ENCODE results near the gene PTPRZ1. TPM values are rescaled to one million over a fixed set of nuclear protein-coding genes. Genes with fewer than 3 reads are reported as not detected.

The PTPRZ1 gene
- total and polyA plus RNA-seq, 10 of the 15 experiments (the other 5 are each of a cell fraction or from before 2014, with no cell fraction given), result 0.05 to 0.21 (median 0.11) TPM; not detected in 7

- TF ChIP-seq, protein P1, sequence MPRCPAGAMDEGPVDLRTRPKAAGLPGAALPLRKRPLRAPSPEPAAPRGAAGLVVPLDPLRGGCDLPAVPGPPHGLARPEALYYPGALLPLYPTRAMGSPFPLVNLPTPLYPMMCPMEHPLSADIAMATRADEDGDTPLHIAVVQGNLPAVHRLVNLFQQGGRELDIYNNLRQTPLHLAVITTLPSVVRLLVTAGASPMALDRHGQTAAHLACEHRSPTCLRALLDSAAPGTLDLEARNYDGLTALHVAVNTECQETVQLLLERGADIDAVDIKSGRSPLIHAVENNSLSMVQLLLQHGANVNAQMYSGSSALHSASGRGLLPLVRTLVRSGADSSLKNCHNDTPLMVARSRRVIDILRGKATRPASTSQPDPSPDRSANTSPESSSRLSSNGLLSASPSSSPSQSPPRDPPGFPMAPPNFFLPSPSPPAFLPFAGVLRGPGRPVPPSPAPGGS (IDR thresholded peaks at IDR 0.05; ENCODE audit: borderline replicate concordance, insufficient read depth, low read depth, low read length, poor library complexity, severe bottlenecking), result no peak
- TF ChIP-seq CREB1 (IDR thresholded peaks at IDR 0.05; ENCODE audit: low read depth) (no peak), ZBTB33 (IDR thresholded peaks at IDR 0.05) (no peak), FOXK2 (IDR thresholded peaks at IDR 0.05) (no peak), MYB (IDR thresholded peaks at IDR 0.05; ENCODE audit: borderline replicate concordance, low read depth, low read length) (no peak), CREM (IDR thresholded peaks at IDR 0.05; ENCODE audit: low read depth) (no peak)
These were observed 39.0 kb upstream of the PTPRZ1 start (continued) for GRCh38 chr7:121833991-121834390.

GRCh38 chr7:121837462-121837861, 35.5 kb upstream of the PTPRZ1 start:
- Histone ChIP-seq H3K4me1 (ENCODE audit: control insufficient read depth, insufficient read depth, low read length) (no peaks in the 10 kb centered on the region), H4K20me1 (ENCODE audit: control insufficient read depth, insufficient read depth) (no peaks in the 10 kb centered on the region), H3K4me3 (no peak overlapping the region), H3K4me2 (ENCODE audit: control insufficient read depth, insufficient read depth) (no peak overlapping the region), H3K27me3 (replicated peaks in 1 of 2; ENCODE audit: control insufficient read depth in 2 of 2, insufficient read depth in 2 of 2, low read length in 1 of 2) (no peaks in the 10 kb centered on the region), H3K9ac (ENCODE audit: control insufficient read depth, insufficient read depth, low read length) (no peak overlapping the region), H3K36me3 (ENCODE audit: control insufficient read depth in 2 of 2, insufficient read depth in 2 of 2, low read length in 1 of 2) (no peaks in the 10 kb centered on the region), H3K27ac (ENCODE audit: control insufficient read depth, insufficient read depth) (no peak overlapping the region), H3K9me3 (replicated peaks; ENCODE audit: control insufficient read depth, insufficient read depth, low read length) (no peaks in the 10 kb centered on the region), H3K79me2 (ENCODE audit: control insufficient read depth, insufficient read depth, low read length) (no peaks in the 10 kb centered on the region), H2AFZ (ENCODE audit: control insufficient read depth, low read depth, low read length) (no peak overlapping the region)
- in situ Hi-C loops (cut with MboI), result no loop called here
- TF ChIP-seq SPI1 (IDR thresholded peaks at IDR 0.05; ENCODE audit: borderline replicate concordance, insufficient read depth, low read depth, low read length), result no peak
- TF ChIP-seq, protein P2, sequence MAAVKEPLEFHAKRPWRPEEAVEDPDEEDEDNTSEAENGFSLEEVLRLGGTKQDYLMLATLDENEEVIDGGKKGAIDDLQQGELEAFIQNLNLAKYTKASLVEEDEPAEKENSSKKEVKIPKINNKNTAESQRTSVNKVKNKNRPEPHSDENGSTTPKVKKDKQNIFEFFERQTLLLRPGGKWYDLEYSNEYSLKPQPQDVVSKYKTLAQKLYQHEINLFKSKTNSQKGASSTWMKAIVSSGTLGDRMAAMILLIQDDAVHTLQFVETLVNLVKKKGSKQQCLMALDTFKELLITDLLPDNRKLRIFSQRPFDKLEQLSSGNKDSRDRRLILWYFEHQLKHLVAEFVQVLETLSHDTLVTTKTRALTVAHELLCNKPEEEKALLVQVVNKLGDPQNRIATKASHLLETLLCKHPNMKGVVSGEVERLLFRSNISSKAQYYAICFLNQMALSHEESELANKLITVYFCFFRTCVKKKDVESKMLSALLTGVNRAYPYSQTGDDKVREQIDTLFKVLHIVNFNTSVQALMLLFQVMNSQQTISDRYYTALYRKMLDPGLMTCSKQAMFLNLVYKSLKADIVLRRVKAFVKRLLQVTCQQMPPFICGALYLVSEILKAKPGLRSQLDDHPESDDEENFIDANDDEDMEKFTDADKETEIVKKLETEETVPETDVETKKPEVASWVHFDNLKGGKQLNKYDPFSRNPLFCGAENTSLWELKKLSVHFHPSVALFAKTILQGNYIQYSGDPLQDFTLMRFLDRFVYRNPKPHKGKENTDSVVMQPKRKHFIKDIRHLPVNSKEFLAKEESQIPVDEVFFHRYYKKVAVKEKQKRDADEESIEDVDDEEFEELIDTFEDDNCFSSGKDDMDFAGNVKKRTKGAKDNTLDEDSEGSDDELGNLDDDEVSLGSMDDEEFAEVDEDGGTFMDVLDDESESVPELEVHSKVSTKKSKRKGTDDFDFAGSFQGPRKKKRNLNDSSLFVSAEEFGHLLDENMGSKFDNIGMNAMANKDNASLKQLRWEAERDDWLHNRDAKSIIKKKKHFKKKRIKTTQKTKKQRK (IDR thresholded peaks at IDR 0.05; ENCODE audit: low read depth, low read length), result no peak
- DNase-seq (ENCODE audit: low read depth, low spot score) (no peak), FAIRE-seq (no peak), ATAC-seq (no peak)
- ChIA-PET POLR2A (no interaction called here), SMC1A (ENCODE audit: uncharacterized antibody, unreplicated experiment) (interaction anchor here (1.1 kb wide), 1 partner anchor 13 kb away, joined by 3 read pairs; no protein-coding TSS in a partner anchor), CTCF (interaction anchor here (0.9 kb wide), 1 partner anchor 17 kb away, joined by 4 read pairs; no protein-coding TSS in a partner anchor), RAD21 (ENCODE audit: unreplicated experiment) (no interaction called here)
- WGBS (ENCODE audit: insufficient coverage, insufficient replicate concordance, low lambda C conversion rate, missing lambda C conversion rate), result 0% methylated on average over 1 of the region's 1 CpG
- BruUV-seq (replicated peaks), result no TSS peak
- intact Hi-C loops (cut with micrococcal nuclease; ENCODE audit: unreplicated experiment), result no loop called here

All from GM12878 (cell line).